Calu3 (cell line): ENCODE measurements around the gene MAP3K21. TPM values are rescaled to one million over a fixed set of nuclear protein-coding genes. Genes with fewer than 3 reads are reported as not detected.

ENCODE experiments used
- BruUV-seq: library from RNA; stranded (reverse); fragments of 400-500 nt; replicated peaks from 2 replicates; lab custom pipeline; 2021; lab: Mats Ljungman, UMichigan
- CTCF ChIA-PET: fragments of 300-600 bp; sonication (Branson Sonifier 250); formaldehyde crosslinking; loops from one replicate; lab custom pipeline; 2022; ENCODE audit warnings: antibody characterized with exemption; lab: Charles Lee
- DNase-seq: peaks from one replicate; pipeline ENCODE4 v3.0.0; 2022
- H3K27ac Mint-ChIP-seq: one replicate; pipeline ENCODE4 v1.8.0; 2022; ENCODE audit warnings: mixed read lengths; ENCODE audit not compliant: unreplicated experiment
- H3K27me3 Mint-ChIP-seq: one replicate; pipeline ENCODE4 v1.8.0; 2022; ENCODE audit warnings: mixed read lengths; ENCODE audit not compliant: unreplicated experiment
- H3K36me3 Mint-ChIP-seq: one replicate; pipeline ENCODE4 v1.8.0; 2022; ENCODE audit warnings: mild to moderate bottlenecking, moderate library complexity, mixed read lengths; ENCODE audit not compliant: insufficient read depth, unreplicated experiment
- H3K4me1 Mint-ChIP-seq: one replicate; pipeline ENCODE4 v1.8.0; 2022; ENCODE audit warnings: mild to moderate bottlenecking, low read depth, mixed read lengths; ENCODE audit not compliant: unreplicated experiment
- H3K4me3 Mint-ChIP-seq: one replicate; pipeline ENCODE4 v1.8.0; 2022; ENCODE audit warnings: mild to moderate bottlenecking, low read depth, moderate library complexity, mixed read lengths; ENCODE audit not compliant: unreplicated experiment
- H3K9me3 Mint-ChIP-seq: one replicate; pipeline ENCODE4 v1.8.0; 2022; ENCODE audit warnings: low read depth, mixed read lengths; ENCODE audit not compliant: unreplicated experiment
- CTCF ChIP-seq: fragments of 200-600 bp; IDR thresholded peaks from one replicate; pipeline ENCODE4 v1.8.0; 2022; ENCODE audit warnings: antibody characterized with exemption; ENCODE audit not compliant: unreplicated experiment
- intact Hi-C: fragments of 100-400 bp; cut with micrococcal nuclease; formaldehyde crosslinking; loops from one replicate; pipeline ENCODE4 v1.10.0; 2022; ENCODE audit not compliant: unreplicated experiment
- total RNA-seq: library from RNA; stranded (reverse); gene quantifications from 2 replicates; pipeline ENCODE4 v1.2.3, GENCODE V29; 2022

Gene MAP3K21
- total RNA-seq, 1 experiment from 2014 or later = 33.6 TPM

GRCh38 chr1:233373226-233373625 lies 45.7 kb downstream of the MAP3K21 start:
- CTCF ChIA-PET = no interaction called here
- no peaks in the 10 kb centered on the region for H3K27me3 Mint-ChIP-seq
- H3K36me3 Mint-ChIP-seq = peaks cover 29% of the 10 kb centered on the region
- no peaks in the 10 kb centered on the region for H3K9me3 Mint-ChIP-seq
- no peak for DNase-seq
- no peak overlapping the region for H3K4me3 Mint-ChIP-seq
- peaks cover 28% of the 10 kb centered on the region for H3K4me1 Mint-ChIP-seq
- intact Hi-C loops = no loop called here
- no peak overlapping the region for H3K27ac Mint-ChIP-seq
- no peak for TF ChIP-seq CTCF
- no TSS peak for BruUV-seq

GRCh38 chr1:233375653-233376052 lies 48.1 kb downstream of the MAP3K21 start:
- intact Hi-C loops = no loop called here
- Mint-ChIP-seq H3K4me1 (peaks cover 7% of the 10 kb centered on the region), H3K4me3 (no peak overlapping the region), H3K27me3 (no peaks in the 10 kb centered on the region), H3K27ac (no peak overlapping the region), H3K9me3 (no peaks in the 10 kb centered on the region), H3K36me3 (peaks cover 29% of the 10 kb centered on the region)
- BruUV-seq = no TSS peak
- CTCF ChIA-PET = no interaction called here
- DNase-seq = no peak
- no peak for TF ChIP-seq CTCF

GRCh38 chr1:233376382-233377110 lies 49.0 kb downstream of the MAP3K21 start:
- H3K4me3 Mint-ChIP-seq = no peak overlapping the region
- CTCF ChIA-PET = interaction anchor here (1.2 kb wide), 1 partner anchor 9 kb away, joined by 3 read pairs; no protein-coding TSS in a partner anchor
- H3K9me3 Mint-ChIP-seq = no peaks in the 10 kb centered on the region
- TF ChIP-seq CTCF = peak; percentile 31
- no TSS peak for BruUV-seq
- intact Hi-C loops = no loop called here
- H3K4me1 Mint-ChIP-seq = no peaks in the 10 kb centered on the region
- no peaks in the 10 kb centered on the region for H3K27me3 Mint-ChIP-seq
- DNase-seq = peak; percentile 18
- H3K27ac Mint-ChIP-seq = no peak overlapping the region
- H3K36me3 Mint-ChIP-seq = peaks cover 28% of the 10 kb centered on the region

GRCh38 chr1:233379869-233380438 lies 52.4 kb downstream of the MAP3K21 start:
- TF ChIP-seq CTCF = no peak
- H3K27ac Mint-ChIP-seq = no peak overlapping the region
- DNase-seq = no peak
- intact Hi-C loops = no loop called here
- no peaks in the 10 kb centered on the region for H3K27me3 Mint-ChIP-seq
- peaks cover 13% of the 10 kb centered on the region for H3K36me3 Mint-ChIP-seq
- no peaks in the 10 kb centered on the region for H3K9me3 Mint-ChIP-seq
- CTCF ChIA-PET = no interaction called here
- no peak overlapping the region for H3K4me3 Mint-ChIP-seq
- no peaks in the 10 kb centered on the region for H3K4me1 Mint-ChIP-seq
- BruUV-seq = no TSS peak
